GM12892 (cell line): Measurements from ENCODE around the gene CIAO2B.
A peak's percentile ranks its signal among the peaks of the same experiment; 100 is the strongest.

Experiments
- DNase-seq: peaks from one replicate; pipeline ENCODE4 v3.0.0; 2011; ENCODE audit not compliant: insufficient read length
- FAIRE-seq: peaks from 2 replicates; lab custom pipeline; 2011; peaks lifted over from hg19 to GRCh38; lab: Jason Lieb, UNC
- POLR2A ChIP-seq: IDR thresholded peaks from 2 replicates; pipeline ENCODE4 v1.6.1; 2011; ENCODE audit warnings: low read depth, low read length, control low read depth
- POLR2AphosphoS5 ChIP-seq: IDR thresholded peaks from 2 replicates; pipeline ENCODE4 v1.6.1; 2011; ENCODE audit warnings: low read depth, low read length, control low read depth
- TAF1 ChIP-seq: IDR thresholded peaks from 2 replicates; pipeline ENCODE4 v1.6.1; 2011; ENCODE audit warnings: low read depth, mild to moderate bottlenecking, control low read depth, low read length, borderline replicate concordance

CIAO2B gene

GRCh38 chr16:66895689-66895979, 38.6 kb downstream of the CIAO2B start:
- TF ChIP-seq TAF1 (no peak), POLR2AphosphoS5 (no peak), POLR2A (no peak)
- no peak for FAIRE-seq
- no peak for DNase-seq

DNA sequence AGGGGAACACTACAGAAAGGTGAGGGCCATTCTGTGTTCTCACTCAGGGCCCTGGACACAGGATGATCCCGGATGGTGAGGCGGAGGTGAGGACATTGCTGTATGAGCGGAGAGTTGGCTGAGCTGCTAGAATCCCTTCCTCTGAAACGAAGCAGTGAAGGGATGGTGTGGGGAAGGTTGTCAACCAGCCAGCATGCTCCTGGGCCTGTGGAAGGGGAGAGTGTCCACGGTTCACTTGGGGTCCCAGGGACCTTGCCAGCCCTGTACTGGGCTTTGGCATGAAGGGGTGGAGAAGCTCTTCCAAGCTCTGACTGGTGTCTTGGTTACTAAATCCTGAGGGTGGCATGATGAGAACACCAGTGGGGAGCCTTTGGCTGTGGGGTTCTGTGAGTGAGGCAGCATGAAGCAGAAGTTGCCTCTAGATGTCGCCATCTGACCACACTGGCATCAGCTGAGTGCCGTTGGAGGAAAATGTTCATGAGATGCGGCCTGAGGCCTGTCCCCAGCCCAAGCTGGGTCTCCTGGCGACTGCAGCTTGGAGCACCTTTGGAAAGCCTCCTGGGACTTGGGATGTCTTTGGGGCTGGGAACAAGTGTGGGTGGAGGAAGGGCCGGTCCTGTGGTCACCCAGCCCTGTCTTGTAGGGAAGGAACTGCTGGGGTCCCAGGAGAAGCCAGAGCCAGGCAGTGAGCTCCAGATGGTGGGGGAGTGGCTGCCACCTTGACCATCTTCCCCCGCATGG, 39.1 kb downstream of the CIAO2B start:
- FAIRE-seq (peak; percentile 58), DNase-seq (peak; percentile 46)

GRCh38 chr16:66894055-66894454, 40.1 kb downstream of the CIAO2B start:
- no peak for TF ChIP-seq POLR2A
- TF ChIP-seq TAF1, result no peak
- TF ChIP-seq POLR2AphosphoS5, result no peak
- DNase-seq, result no peak
- no peak for FAIRE-seq

More for the DNA sequence above, 39.1 kb downstream of the CIAO2B start:
- TF ChIP-seq POLR2A, result no peak
- TF ChIP-seq POLR2AphosphoS5, result no peak
- no peak for TF ChIP-seq TAF1

GRCh38 chr16:66891797-66892196, 42.4 kb downstream of the CIAO2B start:
- FAIRE-seq, result no peak
- DNase-seq, result no peak
- TF ChIP-seq POLR2A, result no peak
- TF ChIP-seq TAF1, result no peak
- no peak for TF ChIP-seq POLR2AphosphoS5

DNA sequence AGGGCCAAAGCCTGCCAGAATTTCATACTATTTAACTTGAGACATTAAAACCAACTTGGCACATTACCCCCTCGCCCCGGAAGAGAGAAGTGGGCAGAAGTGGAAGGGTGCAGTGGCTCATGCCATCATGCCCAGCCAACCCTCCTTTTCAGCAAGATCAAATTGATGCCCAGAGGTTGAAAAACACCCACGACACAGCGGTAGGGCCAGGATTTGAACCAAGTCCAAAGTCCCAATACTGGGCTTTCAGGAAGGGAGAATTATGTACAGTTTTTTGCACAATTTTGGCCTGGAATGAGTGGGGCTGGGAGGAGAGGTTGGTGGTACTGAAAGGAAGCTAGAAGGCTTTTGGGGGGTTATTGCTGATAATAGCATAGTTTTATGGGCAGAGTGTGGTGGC, 42.8 kb downstream of the CIAO2B start:
- DNase-seq (no peak), FAIRE-seq (no peak)
- TF ChIP-seq TAF1, result no peak
- TF ChIP-seq POLR2A, result no peak
- TF ChIP-seq POLR2AphosphoS5, result no peak

DNA sequence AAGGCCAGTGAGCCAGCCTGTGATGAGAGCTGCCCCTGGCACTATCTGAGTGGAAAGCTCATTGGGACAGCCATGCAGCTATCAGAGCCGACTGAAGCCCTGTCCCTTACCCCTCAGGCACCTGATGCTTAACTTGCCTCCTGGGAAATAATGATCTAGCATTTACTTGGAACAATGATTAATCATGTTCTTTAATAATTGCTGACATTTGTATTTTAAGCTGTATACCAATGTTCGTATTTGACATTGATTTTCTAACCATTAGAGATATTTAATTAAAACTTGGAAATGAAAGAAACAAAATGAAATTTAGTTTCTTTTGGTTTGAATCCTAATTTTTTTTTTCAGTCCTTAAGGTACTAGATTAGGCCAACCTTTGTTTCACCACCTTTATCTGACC, 43.4 kb downstream of the CIAO2B start:
- DNase-seq, result no peak
- TF ChIP-seq POLR2A (no peak), TAF1 (no peak)

GRCh38 chr16:66889622-66890021, 44.6 kb downstream of the CIAO2B start:
- DNase-seq (no peak), FAIRE-seq (no peak)
- no peak for TF ChIP-seq POLR2AphosphoS5
- no peak for TF ChIP-seq POLR2A
- no peak for TF ChIP-seq TAF1

More for the DNA sequence above, 43.4 kb downstream of the CIAO2B start:
- FAIRE-seq, result no peak

- FAIRE-seq (no peak), DNase-seq (no peak)
- TF ChIP-seq TAF1, result no peak
- no peak for TF ChIP-seq POLR2A
- TF ChIP-seq POLR2AphosphoS5, result no peak
These were observed 45.3 kb downstream of the CIAO2B start for GRCh38 chr16:66888647-66889615.

DNA sequence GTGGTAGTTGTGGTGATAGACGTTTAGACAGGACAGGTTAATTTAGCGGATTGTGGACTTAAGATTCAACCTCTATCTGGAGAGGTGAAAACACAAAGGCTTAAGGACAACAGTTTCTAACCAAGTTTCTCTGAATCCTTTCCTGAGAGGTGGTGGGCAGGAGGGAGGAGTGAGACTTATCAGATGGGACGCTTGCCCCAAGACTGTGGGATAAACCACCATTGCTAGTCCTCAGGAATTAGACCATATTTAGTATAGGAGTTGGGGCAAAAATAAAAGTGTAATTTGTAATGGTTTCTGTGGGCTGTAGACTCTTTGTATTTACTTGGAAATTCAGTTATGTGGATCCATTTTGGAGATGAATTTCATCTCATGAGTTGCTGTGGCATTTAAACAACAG, 47.3 kb downstream of the CIAO2B start:
- no peak for FAIRE-seq
- no peak for DNase-seq
- TF ChIP-seq POLR2A (no peak), POLR2AphosphoS5 (no peak), TAF1 (no peak)

DNA sequence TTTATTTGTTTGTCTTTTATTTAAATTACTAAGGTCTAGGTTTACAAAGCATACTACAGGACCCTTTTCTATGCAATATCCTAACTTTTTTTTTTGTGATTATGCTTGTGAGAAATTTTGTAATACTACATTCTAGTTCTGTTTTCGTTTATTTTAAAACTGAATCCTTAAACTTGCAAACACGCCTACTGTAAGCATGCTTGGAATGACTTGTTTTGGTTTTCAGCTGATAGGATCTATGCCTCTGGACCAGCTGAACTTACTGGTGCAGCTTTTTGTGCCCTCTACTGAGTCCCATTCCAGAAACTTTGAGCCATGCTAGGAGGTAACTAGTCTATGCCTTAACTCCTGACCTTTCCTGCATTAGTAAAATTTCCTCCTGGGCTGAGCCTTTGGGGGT, 47.9 kb downstream of the CIAO2B start:
- no peak for DNase-seq
- FAIRE-seq, result no peak
- TF ChIP-seq POLR2A (no peak), POLR2AphosphoS5 (no peak), TAF1 (no peak)

DNA sequence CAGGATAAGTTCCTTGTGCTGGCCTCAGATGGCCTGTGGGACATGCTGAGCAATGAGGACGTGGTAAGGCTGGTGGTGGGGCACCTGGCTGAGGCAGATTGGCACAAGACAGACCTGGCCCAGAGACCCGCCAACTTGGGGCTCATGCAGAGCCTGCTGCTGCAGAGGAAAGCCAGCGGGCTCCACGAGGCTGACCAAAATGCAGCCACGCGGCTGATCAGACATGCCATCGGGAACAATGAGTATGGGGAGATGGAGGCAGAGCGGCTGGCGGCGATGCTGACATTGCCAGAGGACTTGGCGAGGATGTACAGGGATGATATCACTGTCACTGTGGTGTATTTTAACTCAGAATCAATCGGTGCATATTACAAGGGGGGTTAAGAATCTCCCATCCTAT, 48.7 kb downstream of the CIAO2B start:
- FAIRE-seq, result no peak
- no peak for DNase-seq
- no peak for TF ChIP-seq TAF1
- no peak for TF ChIP-seq POLR2A
- no peak for TF ChIP-seq POLR2AphosphoS5
